Fibroblast of lung (primary cell): Measurements from ENCODE around the gene ADPGK.

Experiments
- CTCF ChIP-seq, 2 donors: IDR thresholded peaks in 1 of 2; conservative IDR thresholded peaks in 1 of 2; 1 replicate in 1 of 2; 2 replicates in 1 of 2; pipeline ENCODE4 v1.5.1; 2011 to 2012; ENCODE audit warnings: low read length in 2 of 2, control low read depth in 1 of 2, inconsistent platforms in 1 of 2, low read depth in 1 of 2, mild to moderate bottlenecking in 1 of 2
- EZH2 ChIP-seq: IDR thresholded peaks from 2 replicates; pipeline ENCODE4 v1.5.1; 2012; ENCODE audit warnings: low read length, control low read depth, mild to moderate bottlenecking; ENCODE audit errors: missing control alignments

GRCh38 chr15:72722071-72722696 is 61.4 kb downstream of the ADPGK start:
- TF ChIP-seq EZH2: no peak
- TF ChIP-seq CTCF (conservative IDR thresholded peaks at IDR 0.05 in 1 of 2, IDR thresholded peaks at IDR 0.05 in 1 of 2; ENCODE audit: low read depth in 1 of 2, low read length in 2 of 2): peak; percentile 72 to 88
